Upper lobe of right lung (tissue), 1 donor: ENCODE data around the gene ABHD3. TPM values are rescaled to one million over a fixed set of nuclear protein-coding genes. Genes with fewer than 3 reads are reported as not detected.
"Not testable (repeated sequence)": the region's sequence is repeated elsewhere in the genome, so short reads cannot be mapped to it uniquely, and the experiment has no call there.

Source experiments
- ATAC-seq: fragments of 200-7000 bp; cut with Tn5 transposase; one replicate; pipeline ENCODE4 v1.9.1; 2020; ENCODE audit warnings: mild to moderate bottlenecking, moderate library complexity
- DNase-seq: peaks from one replicate; pipeline ENCODE4 v3.0.0-alpha.2; 2020
- H3K27ac ChIP-seq: fragments of 200-600 bp; one replicate; pipeline ENCODE4 v1.8.0; 2022
- H3K27me3 ChIP-seq: fragments of 200-600 bp; one replicate; pipeline ENCODE4 v1.8.0; 2022; ENCODE audit warnings: mild to moderate bottlenecking
- H3K36me3 ChIP-seq: fragments of 200-600 bp; one replicate; pipeline ENCODE4 v1.8.0; 2022
- H3K4me1 ChIP-seq: fragments of 200-600 bp; one replicate; pipeline ENCODE4 v1.8.0; 2022
- H3K4me3 ChIP-seq: fragments of 200-600 bp; one replicate; pipeline ENCODE4 v1.8.0; 2022; ENCODE audit warnings: mild to moderate bottlenecking
- H3K9me3 ChIP-seq: fragments of 200-600 bp; one replicate; pipeline ENCODE4 v1.8.0; 2022
- intact Hi-C: fragments of 100-400 bp; cut with DNase I; formaldehyde crosslinking; loops from one replicate; pipeline ENCODE4 v1.11.0; 2022
- total RNA-seq: library from RNA; stranded (reverse); fragmentation: NEBNext Ultra II Directional; extraction: Animal tissue kit (Norgen Biotek cat#: 25700); gene quantifications from one replicate; pipeline ENCODE4 v1.2.1, GENCODE V29; 2021
- TF ChIP-seq, protein P1 (sequence below): fragments of 200-600 bp; IDR thresholded peaks from one replicate; pipeline ENCODE4 v1.8.0; 2022; ENCODE audit warnings: antibody characterized with exemption
- donor health status: DM: no; HTN: yes; CAD: no; lungs with severe emphysema.

The ABHD3 gene
- total RNA-seq, 1 donor from 2014 or later, result 23.8 TPM

GRCh38 chr18:21650311-21650710, 54.3 kb downstream of the ABHD3 start:
- TF ChIP-seq, protein P1, sequence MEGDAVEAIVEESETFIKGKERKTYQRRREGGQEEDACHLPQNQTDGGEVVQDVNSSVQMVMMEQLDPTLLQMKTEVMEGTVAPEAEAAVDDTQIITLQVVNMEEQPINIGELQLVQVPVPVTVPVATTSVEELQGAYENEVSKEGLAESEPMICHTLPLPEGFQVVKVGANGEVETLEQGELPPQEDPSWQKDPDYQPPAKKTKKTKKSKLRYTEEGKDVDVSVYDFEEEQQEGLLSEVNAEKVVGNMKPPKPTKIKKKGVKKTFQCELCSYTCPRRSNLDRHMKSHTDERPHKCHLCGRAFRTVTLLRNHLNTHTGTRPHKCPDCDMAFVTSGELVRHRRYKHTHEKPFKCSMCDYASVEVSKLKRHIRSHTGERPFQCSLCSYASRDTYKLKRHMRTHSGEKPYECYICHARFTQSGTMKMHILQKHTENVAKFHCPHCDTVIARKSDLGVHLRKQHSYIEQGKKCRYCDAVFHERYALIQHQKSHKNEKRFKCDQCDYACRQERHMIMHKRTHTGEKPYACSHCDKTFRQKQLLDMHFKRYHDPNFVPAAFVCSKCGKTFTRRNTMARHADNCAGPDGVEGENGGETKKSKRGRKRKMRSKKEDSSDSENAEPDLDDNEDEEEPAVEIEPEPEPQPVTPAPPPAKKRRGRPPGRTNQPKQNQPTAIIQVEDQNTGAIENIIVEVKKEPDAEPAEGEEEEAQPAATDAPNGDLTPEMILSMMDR, result no peak
- Histone ChIP-seq H3K9me3 (no peaks in the 10 kb centered on the region), H3K27ac (no peak overlapping the region), H3K4me1 (no peaks in the 10 kb centered on the region), H3K36me3 (no peaks in the 10 kb centered on the region), H3K4me3 (no peak overlapping the region), H3K27me3 (no peaks in the 10 kb centered on the region)
- ATAC-seq (no peak), DNase-seq (no peak)
- intact Hi-C loops, result no loop called here

DNA sequence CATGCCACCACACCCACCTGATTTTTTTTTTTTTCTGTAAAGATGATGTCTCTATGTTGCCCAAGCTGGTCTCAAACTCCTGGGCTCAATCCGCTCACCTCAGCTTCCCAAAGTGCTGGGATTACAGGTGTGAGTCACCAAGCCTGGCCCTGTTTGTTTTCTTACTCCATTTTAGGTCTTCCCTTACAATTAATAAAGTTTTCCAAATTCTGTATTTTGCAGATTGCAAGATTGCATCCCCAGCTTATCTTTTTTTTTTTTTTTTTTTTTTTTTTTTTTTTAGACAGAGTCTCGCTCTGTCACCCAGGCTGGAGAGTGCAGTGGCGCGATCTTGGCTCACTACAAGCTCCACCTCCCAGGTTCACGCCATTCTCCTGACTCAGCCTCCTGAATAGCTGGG, 64.2 kb downstream of the ABHD3 start:
- H3K27me3 ChIP-seq, ATAC-seq, H3K4me1 ChIP-seq, DNase-seq, H3K27ac ChIP-seq, H3K4me3 ChIP-seq, H3K9me3 ChIP-seq, H3K36me3 ChIP-seq, intact Hi-C loops: not testable (repeated sequence)

DNA sequence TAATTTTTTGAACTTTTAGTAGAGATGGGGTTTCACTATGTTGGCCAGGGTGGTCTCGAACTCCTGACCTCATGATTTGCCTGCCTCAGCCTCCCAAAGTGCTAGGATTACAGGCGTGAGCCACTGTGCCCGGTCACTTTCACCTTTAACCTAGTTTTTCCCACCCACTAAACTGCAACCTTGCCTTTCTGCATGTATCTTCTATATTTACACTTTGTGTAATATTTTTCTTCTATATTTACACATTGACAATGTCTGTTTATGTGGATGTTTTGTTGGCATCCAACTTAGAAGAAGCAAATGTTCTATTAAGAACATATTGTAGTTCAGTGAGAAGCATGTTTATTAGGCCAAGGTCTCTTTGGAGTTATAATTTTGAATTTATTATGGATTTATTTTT, 65.8 kb downstream of the ABHD3 start:
- intact Hi-C loops, result no loop called here
- TF ChIP-seq, protein P1, result no peak

GRCh38 chr18:21636769-21637168, 67.8 kb downstream of the ABHD3 start:
- intact Hi-C loops, result no loop called here
- no peaks in the 10 kb centered on the region for H3K9me3 ChIP-seq
- H3K27me3 ChIP-seq, result no peaks in the 10 kb centered on the region
- no peaks in the 10 kb centered on the region for H3K4me1 ChIP-seq
- H3K4me3 ChIP-seq, result no peak overlapping the region
- DNase-seq (no peak), ATAC-seq (no peak)
- peaks cover 2% of the 10 kb centered on the region for H3K36me3 ChIP-seq
- H3K27ac ChIP-seq, result no peak overlapping the region
- TF ChIP-seq, protein P1, result no peak

More for the DNA sequence above, 65.8 kb downstream of the ABHD3 start:
- DNase-seq (no peak), ATAC-seq (no peak)
- Histone ChIP-seq H3K4me1 (no peaks in the 10 kb centered on the region), H3K4me3 (no peak overlapping the region), H3K27me3 (no peaks in the 10 kb centered on the region), H3K36me3 (no peaks in the 10 kb centered on the region), H3K27ac (no peak overlapping the region), H3K9me3 (no peaks in the 10 kb centered on the region)

GRCh38 chr18:21634588-21635199, 69.9 kb downstream of the ABHD3 start:
- Histone ChIP-seq H3K36me3 (peaks cover 22% of the 10 kb centered on the region), H3K4me3 (no peak overlapping the region), H3K9me3 (no peaks in the 10 kb centered on the region), H3K4me1 (no peaks in the 10 kb centered on the region), H3K27me3 (no peaks in the 10 kb centered on the region), H3K27ac (no peak overlapping the region)
- TF ChIP-seq, protein P1, result no peak
- DNase-seq (no peak), ATAC-seq (no peak)
- intact Hi-C loops, result no loop called here

DNA sequence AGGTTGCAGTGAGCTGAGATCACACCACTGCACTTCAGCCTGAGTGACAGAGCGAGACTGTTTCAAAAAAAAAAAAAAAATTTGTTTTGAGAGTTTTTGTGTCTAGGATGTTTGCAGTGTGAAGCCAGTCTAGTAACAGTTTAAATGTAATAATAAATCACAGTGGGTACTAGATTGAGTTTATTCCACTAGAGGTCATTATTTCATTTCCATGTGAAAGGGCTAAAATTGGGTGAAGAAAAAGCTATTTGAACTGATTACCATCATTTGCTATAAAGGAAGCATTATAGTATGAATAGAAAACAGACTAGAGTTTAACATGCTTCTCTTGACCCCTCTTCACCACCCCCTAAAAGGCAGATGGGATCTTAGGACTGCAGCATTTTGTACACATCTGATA, 72.2 kb downstream of the ABHD3 start:
- ATAC-seq (no peak), DNase-seq (no peak)
- H3K9me3 ChIP-seq, result no peaks in the 10 kb centered on the region
- no peaks in the 10 kb centered on the region for H3K27me3 ChIP-seq
- intact Hi-C loops, result no loop called here
- TF ChIP-seq, protein P1, result no peak
- no peak overlapping the region for H3K27ac ChIP-seq
- H3K4me3 ChIP-seq, result no peak overlapping the region
- no peaks in the 10 kb centered on the region for H3K4me1 ChIP-seq
- H3K36me3 ChIP-seq, result peaks cover 45% of the 10 kb centered on the region
